Amniotic stem cell (primary cell): ENCODE measurements around the gene APELA.
"Not testable (repeated sequence)": the region's sequence is repeated elsewhere in the genome, so short reads cannot be mapped to it uniquely, and the experiment has no call there.

Experiments
- DNase-seq: peaks from one replicate; lab custom pipeline; 2025; lab: John Stamatoyannopoulos, UW

The APELA gene

DNA sequence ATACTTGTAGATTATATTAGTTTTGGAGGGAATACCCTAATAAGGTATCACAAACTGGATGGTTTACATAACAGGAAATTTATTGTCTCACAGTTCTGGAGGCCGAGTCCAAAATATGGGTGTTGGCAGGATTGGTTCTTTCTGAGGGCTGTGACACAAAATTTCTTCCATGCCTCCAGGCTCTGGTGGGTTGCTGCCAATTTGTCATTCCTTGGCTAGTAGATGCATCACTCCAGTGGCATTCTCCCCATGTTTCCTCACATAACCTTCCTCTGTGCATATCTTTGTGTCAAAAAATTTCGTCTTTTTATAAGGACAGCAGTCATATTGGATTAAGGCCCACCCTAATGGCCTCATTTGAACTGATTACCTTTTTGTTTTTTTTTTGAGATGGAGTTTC lies 49.3 kb downstream of the APELA start:
- no peak for DNase-seq

DNA sequence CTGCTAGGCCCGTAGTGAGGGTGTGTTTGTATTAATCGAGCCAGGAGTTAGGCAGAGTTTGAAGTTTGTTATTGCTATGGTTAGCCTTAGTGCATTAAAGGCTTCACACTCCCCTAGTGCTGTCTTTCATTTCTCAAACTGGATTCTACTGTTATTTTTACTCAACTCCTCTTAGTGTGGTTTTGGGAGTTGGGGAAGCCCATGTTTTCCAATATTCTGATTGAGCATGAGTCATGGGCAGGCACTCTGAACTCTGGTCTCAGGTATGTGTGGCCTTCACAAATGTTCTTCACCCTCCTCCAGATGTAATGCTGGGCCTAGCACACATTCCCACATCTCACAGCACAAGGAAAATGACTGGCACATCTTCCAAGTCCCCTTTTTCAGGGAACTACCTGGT lies 50.1 kb downstream of the APELA start:
- DNase-seq, result not testable (repeated sequence)

DNA sequence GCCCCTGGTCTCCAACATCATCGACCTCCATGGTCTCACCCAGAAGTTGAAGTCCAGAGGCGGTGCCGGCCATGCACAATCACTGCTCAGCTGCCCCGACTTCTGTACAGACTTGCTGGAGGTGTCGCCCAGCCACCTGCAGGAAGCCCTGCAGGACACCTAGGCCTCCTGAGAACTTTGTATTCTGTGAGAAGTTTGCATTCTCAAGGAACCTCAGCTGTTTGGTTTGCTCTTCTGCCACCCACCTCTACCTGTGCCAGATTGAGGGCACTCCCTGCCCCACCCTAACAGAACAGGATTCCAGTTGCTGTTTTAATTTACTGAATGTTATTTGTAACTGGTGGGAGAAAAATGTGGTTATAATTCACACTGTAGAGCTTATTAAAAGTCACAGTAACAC lies 53.7 kb downstream of the APELA start:
- DNase-seq, result no peak

GRCh38 chr4:164931551-164932324 lies 54.8 kb downstream of the APELA start:
- no peak for DNase-seq

DNA sequence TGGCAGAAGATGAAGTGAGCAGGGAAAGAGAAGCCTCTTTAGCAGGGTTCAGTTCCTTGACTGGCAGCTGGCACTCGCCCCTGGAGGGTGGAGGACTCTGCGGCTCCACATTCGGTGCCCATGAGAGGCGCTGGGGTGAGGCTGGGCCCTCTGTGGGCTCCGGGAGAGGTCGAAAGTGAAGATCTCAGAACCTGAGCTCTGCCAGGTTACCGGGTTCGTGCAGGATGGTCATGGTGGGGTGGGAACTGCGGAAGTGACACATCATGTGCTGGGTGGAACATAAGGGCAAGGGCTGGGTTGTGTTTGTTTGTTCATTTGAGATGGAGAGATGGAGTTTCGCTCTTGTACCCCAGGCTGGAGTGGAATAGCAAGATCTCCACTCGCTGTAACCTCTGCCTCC lies 56.3 kb downstream of the APELA start:
- DNase-seq, result no peak

DNA sequence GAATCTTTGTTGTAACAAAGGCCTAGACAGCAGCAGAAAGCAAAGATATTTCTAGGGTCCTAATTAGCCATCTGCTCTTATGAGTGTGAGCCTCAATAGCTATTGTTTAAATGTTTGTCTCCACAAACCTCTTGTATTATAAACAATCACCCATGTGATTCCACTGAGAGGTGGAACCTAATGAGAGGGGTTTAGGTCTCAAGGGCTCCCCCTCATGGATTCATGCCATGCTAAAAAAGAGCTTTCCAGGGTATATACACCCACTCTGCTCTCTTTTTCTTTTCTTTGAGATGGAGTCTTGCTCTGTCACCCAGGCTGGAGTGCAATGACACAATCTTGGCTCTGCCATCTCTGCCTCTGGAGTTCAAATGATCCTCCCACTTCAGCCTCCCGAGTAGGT lies 58.4 kb downstream of the APELA start:
- no peak for DNase-seq

GRCh38 chr4:164935865-164936606 lies 59.1 kb downstream of the APELA start:
- not testable (repeated sequence) for DNase-seq

GRCh38 chr4:164937576-164938270 lies 60.7 kb downstream of the APELA start:
- no peak for DNase-seq

- no peak for DNase-seq
Measured at GRCh38 chr4:164943192-164943591, 66.2 kb downstream of the APELA start.

- DNase-seq, result no peak
Measured at GRCh38 chr4:164945146-164945545, 68.2 kb downstream of the APELA start.

DNA sequence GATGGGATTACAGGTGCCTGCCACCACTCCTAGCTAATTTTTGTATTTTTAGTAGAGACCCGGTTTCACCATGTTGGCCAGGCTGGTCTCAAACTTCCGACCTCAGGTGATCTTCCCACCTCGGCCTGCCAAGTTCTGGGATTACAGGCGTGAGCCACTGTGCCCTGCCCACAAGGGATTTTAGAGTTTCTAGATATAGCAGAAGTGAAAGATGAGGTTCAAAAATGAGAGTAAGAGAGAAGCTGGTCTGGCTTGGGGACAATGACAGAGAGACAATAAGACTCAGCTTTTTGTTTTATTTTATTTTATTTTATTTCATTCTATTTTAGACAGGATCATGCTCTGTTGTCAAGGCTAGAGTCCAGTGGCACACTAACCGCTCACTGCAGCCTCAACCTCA lies 69.8 kb downstream of the APELA start:
- DNase-seq, result no peak
